ENCODE results near the gene TBC1D22A. TPM values are rescaled to one million over a fixed set of nuclear protein-coding genes. Genes with fewer than 3 reads are reported as not detected.

Gene TBC1D22A
- total and polyA plus RNA-seq, 8 donors, result 12.0 to 17.6 (median 15.3) TPM

DNA sequence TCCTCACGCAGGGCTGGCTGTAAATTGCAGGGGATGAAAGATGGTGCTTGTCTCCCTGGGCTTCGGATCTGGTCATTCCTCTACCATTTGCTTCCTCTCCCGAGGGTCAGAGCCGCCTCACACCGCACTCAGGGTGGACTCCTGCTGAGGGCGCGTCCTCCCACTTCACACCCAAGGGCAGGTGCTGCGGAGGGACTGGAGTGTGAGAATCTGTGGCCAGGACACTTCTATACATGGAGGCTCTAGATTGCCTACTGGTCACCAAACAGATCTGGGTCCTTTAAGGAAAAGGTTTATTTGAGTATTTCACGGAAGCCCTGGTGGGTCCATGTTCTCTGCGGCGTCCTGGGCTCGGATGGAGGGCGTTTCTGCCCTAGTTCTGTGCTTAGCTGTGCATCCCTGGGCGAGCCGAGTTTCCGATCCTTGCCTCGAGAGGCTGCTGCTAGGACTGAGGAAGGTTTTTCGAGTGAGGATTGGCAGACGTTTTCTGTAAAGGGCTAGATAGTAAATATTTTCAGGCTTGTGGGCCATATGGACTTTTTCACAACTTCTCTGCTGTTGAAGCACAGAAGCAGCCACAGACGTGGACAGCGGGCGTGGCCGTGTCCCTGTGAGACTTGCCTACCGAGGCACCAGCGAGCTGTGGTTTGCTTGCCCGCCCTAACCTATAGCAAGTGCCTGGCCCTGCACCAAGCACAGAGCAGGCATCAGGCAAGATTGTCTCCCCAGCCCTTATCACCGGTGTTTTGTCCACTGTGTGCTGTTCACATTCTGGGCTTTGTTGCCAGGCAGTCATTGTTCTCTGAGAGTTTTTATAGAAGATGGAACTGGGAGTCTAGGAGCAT lies 279.0 kb downstream of the TBC1D22A start:
- WGBS, 2 donors, result 92 to 94% methylated on average over 27 of the region's 27 CpGs
- no peak for ATAC-seq
- Histone ChIP-seq H3K27ac (no peak overlapping the region), H3K36me3 (no peaks in the 10 kb centered on the region), H3K27me3 (no peaks in the 10 kb centered on the region), H3K9me3 (no peaks in the 10 kb centered on the region), H3K4me3 (no peak overlapping the region), H3K4me1 (peaks cover 0 to 6% (median 0%) of the 10 kb centered on the region in 3 donors)
- peak in 2 of 6 donors; percentile 45 to 46 for DNase-seq
- FAIRE-seq, result no peak
- intact Hi-C loops (cut with DNase I), result no loop called here
- TF ChIP-seq, protein P1, sequence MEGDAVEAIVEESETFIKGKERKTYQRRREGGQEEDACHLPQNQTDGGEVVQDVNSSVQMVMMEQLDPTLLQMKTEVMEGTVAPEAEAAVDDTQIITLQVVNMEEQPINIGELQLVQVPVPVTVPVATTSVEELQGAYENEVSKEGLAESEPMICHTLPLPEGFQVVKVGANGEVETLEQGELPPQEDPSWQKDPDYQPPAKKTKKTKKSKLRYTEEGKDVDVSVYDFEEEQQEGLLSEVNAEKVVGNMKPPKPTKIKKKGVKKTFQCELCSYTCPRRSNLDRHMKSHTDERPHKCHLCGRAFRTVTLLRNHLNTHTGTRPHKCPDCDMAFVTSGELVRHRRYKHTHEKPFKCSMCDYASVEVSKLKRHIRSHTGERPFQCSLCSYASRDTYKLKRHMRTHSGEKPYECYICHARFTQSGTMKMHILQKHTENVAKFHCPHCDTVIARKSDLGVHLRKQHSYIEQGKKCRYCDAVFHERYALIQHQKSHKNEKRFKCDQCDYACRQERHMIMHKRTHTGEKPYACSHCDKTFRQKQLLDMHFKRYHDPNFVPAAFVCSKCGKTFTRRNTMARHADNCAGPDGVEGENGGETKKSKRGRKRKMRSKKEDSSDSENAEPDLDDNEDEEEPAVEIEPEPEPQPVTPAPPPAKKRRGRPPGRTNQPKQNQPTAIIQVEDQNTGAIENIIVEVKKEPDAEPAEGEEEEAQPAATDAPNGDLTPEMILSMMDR (IDR thresholded peaks at IDR 0.05), result no peak

DNA sequence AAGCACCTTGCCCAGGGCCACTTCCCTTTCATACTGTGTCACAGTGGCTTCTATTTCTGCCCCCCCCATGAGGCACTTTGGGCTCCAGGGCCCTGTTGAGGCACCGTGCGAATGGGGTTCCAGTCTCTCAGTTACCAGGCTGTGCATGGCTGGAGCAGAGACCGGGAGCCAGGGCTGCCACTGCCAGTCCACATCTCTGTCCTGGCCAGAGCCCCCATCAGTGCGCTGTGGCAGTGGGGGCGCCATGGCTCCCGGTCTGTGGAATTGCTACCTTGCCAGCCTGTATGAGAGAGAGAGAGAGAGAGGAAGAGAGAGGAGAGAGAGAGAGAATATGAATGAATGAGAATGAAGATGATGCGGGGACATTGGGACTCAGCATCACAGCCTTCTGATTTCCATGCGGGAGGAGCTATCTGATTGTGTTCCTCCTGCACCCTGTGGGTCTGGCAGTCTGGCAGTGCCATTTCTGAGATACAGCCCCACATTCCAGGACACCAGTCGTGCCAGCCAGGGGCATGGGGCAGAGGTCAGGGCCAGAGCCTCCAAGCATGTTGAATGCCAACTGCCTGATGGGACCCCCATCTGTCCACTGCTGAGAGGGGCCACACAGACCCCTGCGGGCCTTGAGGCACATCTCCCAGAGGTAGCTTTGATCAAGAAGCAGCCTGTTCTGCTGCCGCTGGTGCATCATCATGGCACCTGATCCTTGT lies 279.8 kb downstream of the TBC1D22A start:
- TF ChIP-seq, protein P1 (IDR thresholded peaks at IDR 0.05), result no peak
- no peaks in the 10 kb centered on the region for H3K36me3 ChIP-seq
- peaks cover 0 to 6% (median 0%) of the 10 kb centered on the region in 3 donors for H3K4me1 ChIP-seq
- no peaks in the 10 kb centered on the region for H3K9me3 ChIP-seq
- H3K27me3 ChIP-seq, result no peaks in the 10 kb centered on the region
- no peak overlapping the region for H3K4me3 ChIP-seq
- no peak overlapping the region for H3K27ac ChIP-seq
- FAIRE-seq (no peak), DNase-seq (peak in 2 of 6 donors; percentile 34 to 48), ATAC-seq (no peak)
- WGBS, 2 donors, result 90 to 91% methylated on average over 11 of the region's 11 CpGs
- intact Hi-C loops (cut with DNase I), result no loop called here

- Histone ChIP-seq H3K36me3 (no peaks in the 10 kb centered on the region), H3K9me3 (no peaks in the 10 kb centered on the region), H3K27me3 (no peaks in the 10 kb centered on the region), H3K4me1 (peaks cover 0 to 6% (median 0%) of the 10 kb centered on the region in 3 donors), H3K27ac (peak overlapping the region in 1 of 4 donors; percentile 22), H3K4me3 (no peak overlapping the region)
- TF ChIP-seq, protein P1 (IDR thresholded peaks at IDR 0.05), result no peak
- peak in 2 of 6 donors; percentile 44 to 45 for DNase-seq
- intact Hi-C loops (cut with DNase I), result no loop called here
- WGBS, 2 donors, result 92 to 93% methylated on average over 18 of the region's 18 CpGs
- no peak for ATAC-seq
- FAIRE-seq, result no peak
These were observed 280.5 kb downstream of the TBC1D22A start for GRCh38 chr22:47042861-47043496.

GRCh38 chr22:47043835-47044721 lies 281.6 kb downstream of the TBC1D22A start:
- TF ChIP-seq, protein P1 (IDR thresholded peaks at IDR 0.05), result no peak
- ATAC-seq (peak; percentile 93 to 98 (median 97)), DNase-seq (peak; percentile 75 to 97 (median 86)), FAIRE-seq (no peak)
- H3K27ac ChIP-seq, result peak overlapping the region in 3 of 4 donors; percentile 22 to 30 (median 22)
- intact Hi-C loops (cut with DNase I), result no loop called here
- WGBS, 2 donors, result 49% methylated on average over 19 of the region's 19 CpGs
- no peaks in the 10 kb centered on the region for H3K36me3 ChIP-seq
- H3K9me3 ChIP-seq, result no peaks in the 10 kb centered on the region
- peaks cover 0 to 8% (median 5%) of the 10 kb centered on the region in 3 donors for H3K4me1 ChIP-seq
- no peaks in the 10 kb centered on the region for H3K27me3 ChIP-seq
- no peak overlapping the region for H3K4me3 ChIP-seq
